NT2/D1 (cell line): ENCODE results near the gene FBXL7.

ENCODE experiments used
- DNase-seq: peaks from one replicate; pipeline ENCODE4 v3.0.0-alpha.2; 2011; ENCODE audit warnings: low read depth, low spot score
- H3K27me3 ChIP-seq: 2 replicates; pipeline ENCODE4 v1.6.0; 2011; ENCODE audit warnings: mild to moderate bottlenecking; ENCODE audit not compliant: insufficient read length, insufficient read depth
- H3K36me3 ChIP-seq: 2 replicates; pipeline ENCODE4 v1.6.1; 2011; ENCODE audit warnings: mild to moderate bottlenecking, low read length, mixed read lengths; ENCODE audit not compliant: insufficient read depth, insufficient read length
- H3K4me1 ChIP-seq: 2 replicates; pipeline ENCODE4 v1.5.1; 2011; ENCODE audit not compliant: insufficient read depth, insufficient read length
- H3K4me3 ChIP-seq: 2 replicates; pipeline ENCODE4 v1.5.1; 2011; ENCODE audit warnings: low read depth; ENCODE audit not compliant: insufficient read length
- H3K9ac ChIP-seq: 2 replicates; pipeline ENCODE4 v1.6.0; 2011; ENCODE audit warnings: low read depth; ENCODE audit not compliant: insufficient read length
- H3K9me3 ChIP-seq: 2 replicates; pipeline ENCODE4 v1.5.1; 2011; ENCODE audit warnings: mild to moderate bottlenecking, low read length; ENCODE audit not compliant: insufficient read depth
- SUZ12 ChIP-seq: IDR thresholded peaks from 2 replicates; pipeline ENCODE4 v1.6.1; 2011; ENCODE audit not compliant: insufficient read length, insufficient read depth; ENCODE audit errors: extremely low read depth
- YY1 ChIP-seq: IDR thresholded peaks from 2 replicates; pipeline ENCODE4 v1.6.1; 2011; ENCODE audit not compliant: insufficient read length, insufficient read depth
- ZNF274 ChIP-seq: IDR thresholded peaks from 2 replicates; pipeline ENCODE4 v1.6.1; 2011; ENCODE audit warnings: mild to moderate bottlenecking, low read depth, low read length

Gene FBXL7

GRCh38 chr5:15694696-15695214 is 194.8 kb downstream of the FBXL7 start:
- Histone ChIP-seq H3K4me3 (no peak overlapping the region), H3K27me3 (no peaks in the 10 kb centered on the region), H3K9ac (no peak overlapping the region), H3K4me1 (peaks cover 2% of the 10 kb centered on the region), H3K36me3 (no peaks in the 10 kb centered on the region), H3K9me3 (no peaks in the 10 kb centered on the region)
- TF ChIP-seq SUZ12 (no peak), ZNF274 (no peak), YY1 (no peak)
- DNase-seq = no peak

- H3K36me3 ChIP-seq = no peaks in the 10 kb centered on the region
- no peaks in the 10 kb centered on the region for H3K9me3 ChIP-seq
- H3K4me1 ChIP-seq = peaks cover 2% of the 10 kb centered on the region
- H3K27me3 ChIP-seq = no peaks in the 10 kb centered on the region
- no peak overlapping the region for H3K9ac ChIP-seq
- H3K4me3 ChIP-seq = no peak overlapping the region
- TF ChIP-seq YY1 (no peak), SUZ12 (no peak), ZNF274 (no peak)
- DNase-seq = no peak
These were observed 195.3 kb downstream of the FBXL7 start for GRCh38 chr5:15695215-15695731.

DNA sequence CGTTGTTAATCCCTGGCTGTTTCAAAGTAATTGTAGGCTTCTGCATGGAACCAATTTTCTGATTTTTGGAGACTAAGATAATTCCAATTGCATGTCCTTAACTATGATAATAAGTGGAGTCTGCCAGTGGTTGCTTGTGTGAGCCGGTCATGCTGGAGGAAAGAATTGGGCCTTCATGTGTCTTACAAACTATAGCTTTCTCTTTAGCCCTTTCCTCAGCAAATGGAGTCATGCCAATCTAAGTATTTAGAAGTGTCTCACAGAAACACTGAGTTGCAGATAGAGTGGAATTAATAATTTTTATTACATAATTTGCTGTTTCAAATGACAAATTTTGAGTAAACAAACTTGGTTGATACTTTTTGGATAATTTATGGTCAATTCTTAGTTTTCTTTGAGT is 200.4 kb downstream of the FBXL7 start:
- Histone ChIP-seq H3K4me3 (no peak overlapping the region), H3K4me1 (no peaks in the 10 kb centered on the region), H3K9me3 (no peaks in the 10 kb centered on the region), H3K27me3 (no peaks in the 10 kb centered on the region), H3K36me3 (no peaks in the 10 kb centered on the region), H3K9ac (no peak overlapping the region)
- DNase-seq = no peak
- TF ChIP-seq ZNF274 (no peak), YY1 (no peak), SUZ12 (no peak)

DNA sequence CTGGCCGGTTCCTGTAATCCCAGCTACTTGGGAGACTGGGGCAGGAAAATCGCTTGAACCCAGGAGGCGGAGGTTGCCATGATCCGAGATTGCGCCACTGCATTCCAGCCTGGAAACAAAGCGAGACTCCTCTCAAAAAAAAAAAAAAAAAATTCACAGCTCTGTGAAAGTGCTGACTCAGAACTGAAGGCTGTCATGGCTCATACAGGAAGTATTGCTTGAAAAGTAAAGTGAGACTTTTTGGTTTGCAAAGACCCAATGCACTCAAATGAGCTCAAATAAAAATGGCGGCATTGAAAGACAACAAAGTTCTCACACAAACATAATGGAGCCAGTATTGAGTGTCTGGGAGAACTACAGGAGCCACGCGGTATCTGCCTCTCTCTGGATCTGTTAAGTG is 202.1 kb downstream of the FBXL7 start:
- DNase-seq = no peak
- no peaks in the 10 kb centered on the region for H3K9me3 ChIP-seq

GRCh38 chr5:15703901-15704300 is 203.9 kb downstream of the FBXL7 start:
- Histone ChIP-seq H3K9me3 (no peaks in the 10 kb centered on the region), H3K36me3 (no peaks in the 10 kb centered on the region), H3K9ac (no peak overlapping the region), H3K4me1 (no peaks in the 10 kb centered on the region), H3K4me3 (no peak overlapping the region), H3K27me3 (no peaks in the 10 kb centered on the region)
- no peak for TF ChIP-seq ZNF274
- TF ChIP-seq YY1 = no peak
- no peak for TF ChIP-seq SUZ12
- DNase-seq = no peak

More for the DNA sequence above, 202.1 kb downstream of the FBXL7 start:
- no peak for TF ChIP-seq ZNF274
- no peak for TF ChIP-seq SUZ12
- TF ChIP-seq YY1 = no peak
- no peaks in the 10 kb centered on the region for H3K4me1 ChIP-seq
- H3K9ac ChIP-seq = no peak overlapping the region
- no peaks in the 10 kb centered on the region for H3K27me3 ChIP-seq
- no peaks in the 10 kb centered on the region for H3K36me3 ChIP-seq
- no peak overlapping the region for H3K4me3 ChIP-seq

GRCh38 chr5:15704397-15704947 is 204.5 kb downstream of the FBXL7 start:
- H3K36me3 ChIP-seq = no peaks in the 10 kb centered on the region
- TF ChIP-seq SUZ12 = no peak
- no peak for TF ChIP-seq YY1
- TF ChIP-seq ZNF274 = no peak
- H3K4me1 ChIP-seq = no peaks in the 10 kb centered on the region
- no peaks in the 10 kb centered on the region for H3K9me3 ChIP-seq
- H3K27me3 ChIP-seq = no peaks in the 10 kb centered on the region
- H3K9ac ChIP-seq = no peak overlapping the region
- no peak overlapping the region for H3K4me3 ChIP-seq
- DNase-seq = no peak

GRCh38 chr5:15707631-15708030 is 207.7 kb downstream of the FBXL7 start:
- Histone ChIP-seq H3K4me3 (no peak overlapping the region), H3K4me1 (no peaks in the 10 kb centered on the region), H3K9ac (no peak overlapping the region), H3K9me3 (no peaks in the 10 kb centered on the region), H3K27me3 (no peaks in the 10 kb centered on the region), H3K36me3 (no peaks in the 10 kb centered on the region)
- DNase-seq = no peak
- TF ChIP-seq YY1 = no peak
- no peak for TF ChIP-seq SUZ12
- TF ChIP-seq ZNF274 = no peak
